NCI-H510A treated with DMSO at 0.1 percent for 48 hours (cell line): ENCODE results near the gene ADAMTS10.
"Not testable (repeated sequence)": the region's sequence is repeated elsewhere in the genome, so short reads cannot be mapped to it uniquely, and the experiment has no call there.

Experiments
- DNase-seq: peaks from one replicate; lab custom pipeline; 2025; lab: John Stamatoyannopoulos, UW

ADAMTS10 gene

GRCh38 chr19:8558325-8558724 lies 52.2 kb downstream of the ADAMTS10 start:
- no peak for DNase-seq

- DNase-seq, result no peak
Measured at GRCh38 chr19:8557642-8558238, 52.8 kb downstream of the ADAMTS10 start.

GRCh38 chr19:8553729-8554128 lies 56.8 kb downstream of the ADAMTS10 start:
- DNase-seq, result not testable (repeated sequence)

- no peak for DNase-seq
Measured at GRCh38 chr19:8552810-8553209, 57.7 kb downstream of the ADAMTS10 start.

GRCh38 chr19:8550070-8550469 lies 60.4 kb downstream of the ADAMTS10 start:
- DNase-seq, result no peak

- no peak for DNase-seq
Measured at GRCh38 chr19:8545743-8546142, 64.8 kb downstream of the ADAMTS10 start.

GRCh38 chr19:8544168-8544567 lies 66.3 kb downstream of the ADAMTS10 start:
- DNase-seq, result no peak

GRCh38 chr19:8539621-8540149 lies 70.8 kb downstream of the ADAMTS10 start:
- no peak for DNase-seq

GRCh38 chr19:8537099-8537498 lies 73.4 kb downstream of the ADAMTS10 start:
- no peak for DNase-seq

GRCh38 chr19:8536282-8536681 lies 74.2 kb downstream of the ADAMTS10 start:
- no peak for DNase-seq

- no peak for DNase-seq
Measured at GRCh38 chr19:8532225-8532624, 78.3 kb downstream of the ADAMTS10 start.

- DNase-seq, result no peak
Measured at GRCh38 chr19:8531470-8531869, 79.0 kb downstream of the ADAMTS10 start.
